Measurements from ENCODE around the gene SPARCL1. TPM values are rescaled to one million over a fixed set of nuclear protein-coding genes. Genes with fewer than 3 reads are reported as not detected.
"Not testable (repeated sequence)": the region's sequence is repeated elsewhere in the genome, so short reads cannot be mapped to it uniquely, and the experiment has no call there.

The SPARCL1 gene
- total RNA-seq, 2 experiments from 2014 or later, result not detected

DNA sequence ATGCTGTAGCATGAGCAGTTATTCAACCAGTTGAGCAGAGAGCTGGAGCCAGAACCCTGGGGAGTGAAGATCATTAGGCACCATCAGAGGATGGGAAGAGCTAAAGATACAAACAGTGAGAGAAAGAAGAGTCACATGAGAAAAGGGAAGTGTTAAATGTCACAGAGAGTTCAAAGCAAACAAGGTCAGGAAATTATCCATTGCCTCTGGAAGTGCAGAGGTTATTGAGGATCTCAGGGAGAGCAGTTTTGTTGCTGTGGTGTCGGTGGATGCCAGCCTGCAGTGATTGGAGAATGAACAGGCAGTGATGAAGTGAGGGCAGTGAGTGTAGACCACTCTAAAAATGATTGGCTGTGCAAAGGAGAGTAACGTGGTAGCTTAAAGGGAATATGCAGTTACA lies 17.7 kb downstream of the SPARCL1 start:
- no peak for DNase-seq
- Mint-ChIP-seq H3K4me1 (no peaks in the 10 kb centered on the region), H3K36me3 (ENCODE audit: low read depth) (no peaks in the 10 kb centered on the region), H3K27me3 (peaks cover 4% of the 10 kb centered on the region), H3K4me3 (no peak overlapping the region), H3K27ac (no peak overlapping the region), H3K9me3 (no peaks in the 10 kb centered on the region)
- ChIA-PET CTCF (no interaction called here), POLR2A (no interaction called here)

DNA sequence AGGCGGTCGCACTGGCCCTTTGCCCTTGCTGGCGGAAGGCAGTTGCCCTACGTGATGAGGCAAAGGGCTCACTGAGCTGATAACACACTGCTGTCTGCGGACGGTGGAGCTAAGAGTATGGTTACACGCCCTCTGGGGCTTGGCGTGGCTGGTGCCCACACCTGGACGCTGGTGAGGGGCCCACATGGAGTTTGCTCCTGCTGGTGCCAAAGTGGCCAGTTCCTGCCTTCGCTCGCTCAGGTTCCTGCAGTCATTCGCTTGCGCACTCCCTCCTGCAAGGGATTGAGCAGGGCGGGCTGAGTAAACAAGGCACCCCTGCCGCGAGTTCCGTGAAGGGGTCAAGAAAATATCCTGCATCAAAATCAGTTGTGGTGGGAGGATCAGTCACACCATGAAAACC lies 18.4 kb downstream of the SPARCL1 start:
- Mint-ChIP-seq H3K4me1 (no peaks in the 10 kb centered on the region), H3K36me3 (ENCODE audit: low read depth) (no peaks in the 10 kb centered on the region), H3K27ac (no peak overlapping the region), H3K27me3 (peaks cover under 1% of the 10 kb centered on the region), H3K4me3 (no peak overlapping the region), H3K9me3 (no peaks in the 10 kb centered on the region)
- ChIA-PET POLR2A (no interaction called here), CTCF (no interaction called here)
- no peak for DNase-seq

DNA sequence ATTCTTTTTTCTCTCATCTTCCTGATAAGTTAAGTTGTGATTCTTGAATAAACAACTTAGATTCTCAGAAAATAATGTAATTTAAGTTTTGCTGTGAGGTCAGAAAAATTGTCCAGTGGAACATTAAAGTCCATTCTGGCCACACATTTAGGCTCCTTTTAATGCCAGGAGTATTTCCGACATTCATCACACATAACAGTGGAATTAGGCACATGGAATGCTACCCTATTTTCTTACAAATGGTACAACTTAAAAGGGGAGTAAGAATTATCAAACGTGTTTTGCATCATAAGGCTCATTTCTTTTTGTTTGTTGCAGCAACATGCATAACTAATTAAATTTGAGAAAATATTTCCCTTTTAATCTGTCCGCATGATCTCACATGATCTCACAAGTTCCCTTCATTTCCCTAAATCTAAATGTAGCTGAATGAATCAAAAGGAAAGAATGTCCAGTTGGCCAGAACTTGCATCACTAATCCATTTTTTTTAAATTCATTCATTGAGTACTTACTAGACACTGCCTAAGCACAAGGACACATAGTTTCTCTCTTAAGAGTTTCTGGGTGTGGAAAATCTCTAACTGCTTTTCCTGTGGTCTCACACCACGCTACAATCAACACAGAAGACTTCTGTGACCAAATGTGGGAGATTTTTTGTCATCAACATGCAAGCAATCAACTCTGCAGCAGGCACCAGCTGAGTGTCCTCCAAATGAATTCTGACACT lies 22.0 kb downstream of the SPARCL1 start:
- ChIA-PET POLR2A (no interaction called here), CTCF (no interaction called here)
- no peaks in the 10 kb centered on the region for H3K36me3 Mint-ChIP-seq (ENCODE audit: low read depth)
- no peaks in the 10 kb centered on the region for H3K27me3 Mint-ChIP-seq
- H3K27ac Mint-ChIP-seq, result no peak overlapping the region
- H3K9me3 Mint-ChIP-seq, result no peaks in the 10 kb centered on the region
- H3K4me1 Mint-ChIP-seq, result no peaks in the 10 kb centered on the region
- H3K4me3 Mint-ChIP-seq, result no peak overlapping the region
- no peak for DNase-seq

DNA sequence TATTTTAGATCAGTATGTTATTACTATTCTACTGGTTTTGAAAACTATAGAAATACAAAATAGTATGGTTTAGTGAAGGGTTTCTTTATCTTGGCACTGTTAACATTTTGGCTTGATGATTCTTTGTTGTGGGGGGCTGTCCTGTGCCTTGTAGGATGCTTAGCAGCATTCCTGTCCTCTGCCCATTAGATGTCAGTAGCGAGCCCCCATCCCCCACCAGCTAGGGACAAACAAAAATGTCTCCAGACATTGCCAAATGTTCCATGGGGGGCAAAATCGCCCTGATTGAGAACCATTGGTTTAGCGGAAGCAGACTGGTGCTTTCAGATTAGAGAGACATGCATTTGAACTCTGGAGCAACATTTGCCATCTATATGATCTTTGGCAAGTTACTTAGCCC lies 23.3 kb downstream of the SPARCL1 start:
- Mint-ChIP-seq H3K4me3 (no peak overlapping the region), H3K4me1 (no peaks in the 10 kb centered on the region), H3K9me3 (no peaks in the 10 kb centered on the region), H3K27me3 (no peaks in the 10 kb centered on the region), H3K36me3 (ENCODE audit: low read depth) (no peaks in the 10 kb centered on the region), H3K27ac (no peak overlapping the region)
- DNase-seq, result no peak
- POLR2A ChIA-PET, result no interaction called here
- CTCF ChIA-PET, result no interaction called here

DNA sequence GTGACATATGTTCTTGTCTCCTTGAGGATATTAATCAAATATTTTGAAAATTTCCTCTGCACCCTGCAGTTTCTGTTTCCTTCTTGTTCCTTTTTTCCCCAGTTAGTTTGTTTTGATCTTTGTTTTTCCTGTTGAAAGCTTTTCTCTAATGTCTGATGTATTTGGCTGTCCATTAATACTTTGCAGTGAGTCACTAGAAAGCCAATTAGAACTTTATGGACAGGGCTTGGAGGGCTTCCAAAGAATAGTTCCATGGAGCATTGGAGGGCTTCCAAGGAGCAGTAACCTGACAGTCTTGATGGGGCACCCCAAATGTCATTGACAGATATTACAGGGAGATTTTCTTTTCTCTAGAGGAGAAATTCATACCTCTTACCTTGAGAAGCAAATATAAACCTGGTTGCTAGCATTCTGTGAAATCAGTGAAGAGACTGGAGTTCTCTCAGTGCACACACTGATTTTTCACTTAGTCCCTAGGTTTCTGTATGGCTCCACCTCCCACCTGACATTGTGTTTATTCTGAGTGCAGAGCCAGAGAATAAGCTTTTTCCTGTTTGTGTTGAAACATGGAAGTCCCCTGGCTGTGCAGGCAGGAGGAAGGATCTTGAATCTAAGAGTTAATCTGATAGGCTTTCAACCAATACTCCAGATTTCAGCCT lies 26.5 kb downstream of the SPARCL1 start:
- Mint-ChIP-seq H3K4me1 (peaks cover 19% of the 10 kb centered on the region), H3K9me3 (no peaks in the 10 kb centered on the region), H3K27me3 (no peaks in the 10 kb centered on the region), H3K36me3 (ENCODE audit: low read depth) (no peaks in the 10 kb centered on the region), H3K4me3 (no peak overlapping the region), H3K27ac (no peak overlapping the region)
- CTCF ChIA-PET, result no interaction called here
- DNase-seq, result no peak
- POLR2A ChIA-PET, result no interaction called here

DNA sequence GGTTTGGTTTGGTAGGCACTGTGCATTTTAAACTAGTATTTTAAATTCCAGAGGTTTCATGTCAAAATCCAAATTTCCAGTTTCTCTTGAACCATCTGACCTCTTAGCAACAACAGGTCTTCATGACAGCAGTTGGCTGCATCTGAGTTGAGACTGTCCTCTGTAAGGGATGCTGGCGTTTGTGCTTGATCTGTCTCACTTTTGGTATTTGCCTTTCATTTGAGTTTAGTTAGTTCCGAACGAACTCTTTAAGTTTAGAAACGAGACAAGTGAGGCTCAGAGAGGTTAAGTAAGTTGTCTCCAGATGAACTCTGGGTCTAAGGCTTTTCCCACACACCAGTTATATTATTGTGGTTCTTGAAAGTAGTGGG lies 29.1 kb downstream of the SPARCL1 start:
- Mint-ChIP-seq H3K9me3 (no peaks in the 10 kb centered on the region), H3K4me1 (peaks cover 19% of the 10 kb centered on the region), H3K4me3 (no peak overlapping the region), H3K27me3 (no peaks in the 10 kb centered on the region), H3K36me3 (ENCODE audit: low read depth) (no peaks in the 10 kb centered on the region), H3K27ac (no peak overlapping the region)
- ChIA-PET POLR2A (no interaction called here), CTCF (no interaction called here)
- no peak for DNase-seq

DNA sequence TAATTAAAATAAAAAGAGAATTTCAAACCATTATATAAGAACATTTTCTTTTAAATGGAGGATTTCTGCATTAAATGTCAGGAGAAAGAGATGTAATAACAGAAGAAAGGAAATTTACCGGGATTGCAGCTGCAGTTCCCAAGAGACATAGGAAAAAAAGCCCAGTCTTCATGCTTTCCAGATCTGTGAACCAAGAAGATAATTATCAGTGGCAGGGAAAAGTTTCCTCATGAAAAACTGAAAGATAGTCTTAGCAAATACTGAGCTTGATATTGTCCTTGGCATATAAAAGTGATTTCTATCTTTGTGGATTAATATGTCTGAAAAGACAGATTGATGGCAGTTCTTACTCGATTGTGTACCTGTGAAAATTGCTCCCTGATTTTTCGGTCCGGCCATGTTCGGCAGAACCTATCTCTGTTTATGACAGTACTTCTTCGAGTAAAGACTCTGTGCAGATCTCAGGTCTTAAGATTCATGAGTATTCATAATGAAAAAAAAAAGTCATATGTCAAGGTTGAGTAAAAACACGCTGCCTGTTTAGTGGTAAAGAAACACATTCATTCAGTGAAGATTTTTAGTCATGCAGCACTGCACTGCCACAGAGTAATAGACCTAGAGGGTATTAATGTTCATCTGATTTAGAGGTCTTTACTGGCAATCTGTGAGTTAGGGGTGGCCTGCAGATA lies 29.6 kb downstream of the SPARCL1 start:
- ChIA-PET POLR2A (no interaction called here), CTCF (no interaction called here)
- Mint-ChIP-seq H3K36me3 (ENCODE audit: low read depth) (no peaks in the 10 kb centered on the region), H3K27ac (no peak overlapping the region), H3K27me3 (no peaks in the 10 kb centered on the region), H3K4me3 (no peak overlapping the region), H3K9me3 (no peaks in the 10 kb centered on the region), H3K4me1 (peaks cover 19% of the 10 kb centered on the region)
- no peak for DNase-seq

DNA sequence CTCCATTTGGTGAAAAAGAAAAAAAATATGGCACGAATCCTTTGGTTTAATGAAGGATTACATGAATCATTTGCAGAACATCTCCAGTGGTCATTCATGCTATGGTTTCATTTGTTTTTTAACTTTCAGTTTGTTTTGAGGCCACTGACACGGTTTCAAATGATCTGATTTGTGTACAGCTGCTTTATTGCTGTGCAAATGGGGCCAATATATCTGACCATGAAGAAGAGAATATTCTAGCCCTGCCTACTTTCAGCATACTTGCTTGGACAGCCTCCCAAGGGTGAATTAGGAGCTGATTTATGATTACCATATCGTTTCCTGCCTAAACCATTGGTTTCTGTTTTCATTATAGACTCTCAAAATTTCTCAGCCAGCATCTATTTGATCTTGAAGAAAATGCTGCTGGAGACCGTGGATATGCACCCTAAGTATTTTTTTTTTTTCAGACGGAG lies 30.7 kb downstream of the SPARCL1 start:
- POLR2A ChIA-PET, result interaction anchor here (0.6 kb wide), 1 partner anchor 121 kb away, joined by 4 read pairs; no protein-coding TSS in a partner anchor
- no peak overlapping the region for H3K4me3 Mint-ChIP-seq

DNA sequence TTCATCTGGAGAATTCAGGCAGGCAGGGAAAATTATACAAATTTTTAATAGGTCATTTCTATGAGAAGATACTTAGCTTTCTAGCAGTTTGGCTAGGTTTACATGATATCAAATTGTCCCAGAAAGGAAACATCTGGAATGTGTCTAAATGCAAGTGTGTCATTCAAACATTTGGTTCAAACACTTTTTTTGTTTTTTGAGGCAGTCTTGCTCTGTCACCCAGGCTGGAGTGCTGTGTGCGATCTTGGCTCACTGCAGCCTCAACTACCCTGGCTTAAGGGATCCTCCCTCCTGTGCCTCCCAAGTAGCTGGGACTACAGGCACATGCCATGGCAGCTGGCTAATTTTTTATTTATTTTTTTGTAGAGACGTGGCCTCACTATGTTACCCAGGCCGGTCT lies 31.6 kb downstream of the SPARCL1 start:
- CTCF ChIA-PET, result interaction anchor here (0.6 to 1.2 kb wide), 2 partner anchors 15 to 254 kb away, joined by 3 to 7 read pairs; no protein-coding TSS in a partner anchor
- peaks cover 19% of the 10 kb centered on the region for H3K4me1 Mint-ChIP-seq
- peaks cover 2% of the 10 kb centered on the region for H3K9me3 Mint-ChIP-seq
- POLR2A ChIA-PET, result no interaction called here
- H3K27me3 Mint-ChIP-seq, result no peaks in the 10 kb centered on the region
- H3K36me3 Mint-ChIP-seq (ENCODE audit: low read depth), result no peaks in the 10 kb centered on the region
- no peak overlapping the region for H3K4me3 Mint-ChIP-seq
- H3K27ac Mint-ChIP-seq, result no peak overlapping the region
- no peak for DNase-seq

More for the DNA sequence above, 30.7 kb downstream of the SPARCL1 start:
- H3K9me3 Mint-ChIP-seq, result peaks cover 2% of the 10 kb centered on the region
- no peaks in the 10 kb centered on the region for H3K36me3 Mint-ChIP-seq (ENCODE audit: low read depth)
- no peaks in the 10 kb centered on the region for H3K27me3 Mint-ChIP-seq
- H3K4me1 Mint-ChIP-seq, result peaks cover 19% of the 10 kb centered on the region
- H3K27ac Mint-ChIP-seq, result no peak overlapping the region
- CTCF ChIA-PET, result no interaction called here
- DNase-seq, result no peak

DNA sequence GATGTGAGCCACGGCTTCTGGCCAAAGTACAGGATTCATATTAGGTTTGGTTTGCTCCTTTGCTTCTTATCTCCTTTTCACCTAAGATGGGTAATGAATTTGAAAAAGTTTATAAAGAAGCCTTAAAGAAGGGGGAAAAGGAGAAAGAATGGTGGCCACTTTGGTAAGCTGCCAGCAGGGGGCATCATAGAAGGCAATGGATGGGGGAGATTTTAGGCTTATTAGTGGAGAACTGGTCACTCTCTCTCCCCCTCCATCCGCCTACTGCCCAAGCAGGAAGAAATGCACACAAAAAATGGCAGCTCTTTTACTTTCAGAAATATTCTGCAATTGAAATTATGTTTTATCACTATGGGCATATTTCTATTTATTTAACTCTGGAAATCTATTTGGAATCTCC lies 32.0 kb downstream of the SPARCL1 start:
- POLR2A ChIA-PET, result interaction anchor here (0.7 kb wide), 1 partner anchor 33 kb away, joined by 3 read pairs; no protein-coding TSS in a partner anchor
- Mint-ChIP-seq H3K36me3 (ENCODE audit: low read depth) (no peaks in the 10 kb centered on the region), H3K27me3 (no peaks in the 10 kb centered on the region), H3K4me1 (peaks cover 19% of the 10 kb centered on the region), H3K4me3 (no peak overlapping the region), H3K9me3 (peaks cover 2% of the 10 kb centered on the region), H3K27ac (no peak overlapping the region)
- DNase-seq, result no peak
- CTCF ChIA-PET, result interaction anchor here (0.6 to 1.2 kb wide), 2 partner anchors 15 to 254 kb away, joined by 3 to 7 read pairs; no protein-coding TSS in a partner anchor

DNA sequence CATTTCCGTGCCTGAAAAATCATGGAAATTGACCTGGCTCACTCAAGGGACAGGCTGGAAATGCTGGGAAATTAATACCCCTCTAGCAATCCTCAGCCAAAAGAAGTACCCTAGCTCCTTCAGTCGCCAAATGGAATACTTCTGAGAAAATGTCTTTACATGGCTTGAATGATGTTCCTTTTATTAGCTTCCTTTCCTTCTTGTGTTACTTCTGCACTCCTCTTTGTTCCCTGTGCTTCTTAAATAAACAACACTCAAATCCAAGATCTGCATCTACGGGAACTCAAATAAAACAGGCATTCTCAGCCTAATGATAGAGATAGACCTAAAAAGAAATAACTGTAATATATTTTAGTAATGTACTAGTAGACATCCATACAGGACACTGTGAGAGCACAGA lies 36.1 kb downstream of the SPARCL1 start:
- peaks cover 4% of the 10 kb centered on the region for H3K4me1 Mint-ChIP-seq
- no peak for DNase-seq
- H3K36me3 Mint-ChIP-seq (ENCODE audit: low read depth), result no peaks in the 10 kb centered on the region
- ChIA-PET POLR2A (interaction anchor here (0.6 kb wide), 1 partner anchor 102 kb away, joined by 3 read pairs; no protein-coding TSS in a partner anchor), CTCF (no interaction called here)
- H3K27ac Mint-ChIP-seq, result no peak overlapping the region
- no peaks in the 10 kb centered on the region for H3K27me3 Mint-ChIP-seq
- H3K4me3 Mint-ChIP-seq, result no peak overlapping the region
- peaks cover 2% of the 10 kb centered on the region for H3K9me3 Mint-ChIP-seq

DNA sequence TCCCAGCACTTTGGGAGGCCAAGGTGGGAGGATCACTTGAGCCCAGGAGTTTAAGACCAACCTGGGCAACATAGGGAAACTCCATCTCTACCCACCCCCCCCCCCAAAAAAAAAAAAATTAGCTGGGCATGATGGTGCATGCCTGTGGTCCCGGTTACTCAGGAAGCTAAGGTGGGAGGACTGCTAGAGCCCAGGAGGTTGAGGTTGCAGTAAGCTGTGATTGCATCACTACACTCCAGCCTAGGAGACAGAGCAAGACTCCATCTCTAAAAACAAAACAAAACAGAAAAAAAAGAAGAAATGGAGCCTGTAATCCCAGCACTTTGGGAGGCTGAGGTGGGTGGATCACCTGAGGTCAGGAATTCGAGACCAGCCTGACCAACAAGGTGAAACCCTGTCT lies 37.3 kb downstream of the SPARCL1 start:
- H3K4me3 Mint-ChIP-seq; CTCF ChIA-PET; DNase-seq; H3K4me1 Mint-ChIP-seq; H3K9me3 Mint-ChIP-seq; H3K36me3 Mint-ChIP-seq (ENCODE audit: low read depth); POLR2A ChIA-PET; H3K27me3 Mint-ChIP-seq; H3K27ac Mint-ChIP-seq: not testable (repeated sequence)

DNA sequence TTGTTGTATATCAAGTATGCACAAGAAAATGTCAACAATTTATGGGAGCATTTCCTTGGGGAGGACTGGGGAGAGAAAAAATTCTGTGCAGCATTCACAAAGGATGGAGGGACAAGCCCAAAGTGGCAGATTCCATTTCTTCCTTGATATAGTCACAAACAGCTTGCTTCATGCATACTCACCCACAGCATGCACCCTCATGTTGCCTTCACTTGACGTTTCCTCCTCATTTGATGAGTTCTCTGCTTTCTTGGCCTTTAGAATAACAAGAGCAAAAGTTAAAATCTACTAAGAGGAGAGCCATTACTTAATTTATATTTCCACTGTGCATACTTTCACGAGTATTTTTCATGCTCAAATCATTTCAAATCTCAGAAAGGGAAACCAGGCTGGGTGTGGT lies 37.7 kb downstream of the SPARCL1 start:
- peaks cover 4% of the 10 kb centered on the region for H3K9me3 Mint-ChIP-seq
- H3K36me3 Mint-ChIP-seq (ENCODE audit: low read depth), result no peaks in the 10 kb centered on the region
- ChIA-PET POLR2A (no interaction called here), CTCF (no interaction called here)
- no peaks in the 10 kb centered on the region for H3K27me3 Mint-ChIP-seq
- no peak overlapping the region for H3K27ac Mint-ChIP-seq
- no peak for DNase-seq
- H3K4me3 Mint-ChIP-seq, result no peak overlapping the region
- peaks cover 3% of the 10 kb centered on the region for H3K4me1 Mint-ChIP-seq
